Heart left ventricle (tissue), 13 donors: ENCODE results near the gene PTPRM.

ENCODE experiments used
- CTCF ChIP-seq, 12 donors: fragments of 200-600 bp; sonication (generic) in 4 of 12; IDR thresholded peaks; one replicate each; pipeline versions ENCODE4 v1.5.0 to v1.8.0; 2018 to 2022; ENCODE audit warnings: antibody characterized with exemption in 12 of 12, mild to moderate bottlenecking in 5 of 12
- POLR2A ChIP-seq, 2 donors: fragments of 450-650 bp; IDR thresholded peaks; one replicate each; pipeline ENCODE4 v1.6.1; 2017; ENCODE audit warnings: antibody characterized with exemption in 2 of 2, mild to moderate bottlenecking in 2 of 2, moderate library complexity in 2 of 2
- donor health status: ischemic (EF 13 %, LVEDD 7.1; RV severe dilation, severe dysfunction).
- donor health status: DM: no; HTN: yes; CAD: no.
- donor health status: DM: no; HTN: no; CAD: no.
- donor health status: ischemic (EF 25% LVEDD 6.9; RV normal size, moderate dysfunction).
- donor health status: ischemic (EF 25% LVEDD 5.7; RV mildly dilated, moderate dysfunction).
- donor health status: ischemic (EF 35%, LVEDD 5.7; RV mildly dilated, moderate dysfunction).
- donor health status: nonischemic (EF 11% LVEDD 7.7; RV severe dilation, severe dysfunction).
- donor health status: DM: yes; HTN: yes; CAD: no.
- donor health status: PGD.
- donor health status: ischemic (EF 29% LVEDD 5.4; RV normal size, mild dysfunction).
- donor health status: nonischemic (EF 23%, LVEDD 6.1; RV moderate dilation, normal function).

DNA sequence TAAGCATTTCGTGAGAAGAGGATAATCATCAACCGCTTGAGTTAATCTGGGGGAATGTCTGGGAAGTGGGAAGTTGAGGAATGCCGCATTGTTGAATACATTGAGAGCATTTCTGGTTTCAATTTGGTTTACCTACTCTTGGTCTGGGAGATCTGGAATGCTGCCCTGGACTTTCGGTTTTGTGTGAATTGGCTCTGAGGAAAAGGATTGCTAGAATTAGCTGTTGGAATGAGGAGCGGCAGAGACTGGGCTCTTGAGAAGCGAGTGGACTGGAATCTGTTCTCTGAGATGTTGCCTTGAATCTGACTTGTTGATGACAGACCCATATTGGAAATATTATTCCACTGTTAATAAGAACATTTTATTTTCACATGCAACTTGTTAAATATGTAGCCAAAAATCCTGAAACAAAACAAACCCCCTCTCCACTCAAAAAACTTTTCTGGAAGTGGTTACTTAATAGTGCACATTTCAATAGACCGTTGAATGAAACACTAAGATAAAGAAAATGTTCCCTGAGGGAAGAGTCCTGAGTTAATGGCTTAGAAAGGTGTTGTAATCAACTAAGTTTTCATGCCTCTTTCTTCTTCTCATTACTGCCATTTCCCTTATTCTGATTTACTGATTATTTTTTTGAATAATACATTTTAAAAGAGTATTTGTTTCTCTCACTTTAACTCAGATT, 50.8 kb downstream of the PTPRM start:
- TF ChIP-seq CTCF (IDR thresholded peaks at IDR 0.05) (no peak), POLR2A (IDR thresholded peaks at IDR 0.05) (no peak)
